Measurements from ENCODE around the gene LCN10. TPM values are rescaled to one million over a fixed set of nuclear protein-coding genes. Genes with fewer than 3 reads are reported as not detected.

LCN10 gene
- polyA plus RNA-seq, 4 donors: 1.1 to 8.4 (median 4.7) TPM; not detected in 1

Other genes starting within 250 kb of the LCN10 start
- 10 to 100 TPM in 2 of 4 donors, 1 to 10 TPM in 2; 1.8 to 19.8 (median 7.3) TPM for gene NOTCH1, start 196.9 kb downstream of the LCN10 start, polyA plus RNA-seq
- 100 to 1,000 TPM in 1 of 4 donors, 10 to 100 TPM in 3; 15.4 to 114 (median 34.6) TPM for gene EGFL7, start 80.0 kb downstream of the LCN10 start, polyA plus RNA-seq
- gene AGPAT2, start 55.5 kb downstream of the LCN10 start, polyA plus RNA-seq: 100 to 1,000 TPM; 222 to 653 (median 363) TPM
- 10 to 100 TPM in 2 of 4 donors, 1 to 10 TPM in 1, under 1 TPM in 1; 0.22 to 12.7 (median 6.6) TPM for gene DIPK1B, start 30.4 kb downstream of the LCN10 start, polyA plus RNA-seq
- gene LCN6, start 5.6 kb upstream of the LCN10 start, polyA plus RNA-seq: 10 to 100 TPM in 1 of 4 donors, 1 to 10 TPM in 2, not detected in 1; 1.4 to 21.5 (median 2.2) TPM
- gene LCN8, start 15.3 kb upstream of the LCN10 start, polyA plus RNA-seq: under 1 TPM in 1 of 4 donors, not detected in 3; 0.16 TPM
- 10 to 100 TPM in 2 of 4 donors, 1 to 10 TPM in 1, under 1 TPM in 1; 0.46 to 38.5 (median 8.8) TPM for gene LCN15, start 21.6 kb upstream of the LCN10 start, polyA plus RNA-seq
- gene TMEM141, start 48.4 kb upstream of the LCN10 start, polyA plus RNA-seq: 100 to 1,000 TPM; 148 to 518 (median 194) TPM
- gene CCDC183, start 53.4 kb upstream of the LCN10 start, polyA plus RNA-seq: 10 to 100 TPM in 1 of 4 donors, 1 to 10 TPM in 2, under 1 TPM in 1; 0.40 to 37.9 (median 2.1) TPM
- gene RABL6, start 65.0 kb upstream of the LCN10 start, polyA plus RNA-seq: 100 to 1,000 TPM in 1 of 4 donors, 10 to 100 TPM in 3; 75.5 to 114 (median 82.3) TPM
- 10 to 100 TPM in 1 of 4 donors, 1 to 10 TPM in 3; 1.1 to 11.6 (median 2.6) TPM for gene AJM1, start 99.5 kb upstream of the LCN10 start, polyA plus RNA-seq
- 100 to 1,000 TPM; 111 to 337 (median 169) TPM for gene PHPT1, start 106.5 kb upstream of the LCN10 start, polyA plus RNA-seq
- 1,000 to 10,000 TPM in 1 of 4 donors, 1 to 10 TPM in 3; 4.6 to 1,156 (median 8.9) TPM for gene MAMDC4, start 109.4 kb upstream of the LCN10 start, polyA plus RNA-seq
- 1,000 to 10,000 TPM in 2 of 4 donors, 100 to 1,000 TPM in 2; 556 to 1,582 (median 1,008) TPM for gene EDF1, start 123.4 kb upstream of the LCN10 start, polyA plus RNA-seq
- gene TRAF2, start 143.6 kb upstream of the LCN10 start, polyA plus RNA-seq: 10 to 100 TPM; 11.2 to 20.9 (median 13.8) TPM
- gene FBXW5, start 201.8 kb upstream of the LCN10 start, polyA plus RNA-seq: 100 to 1,000 TPM in 3 of 4 donors, 10 to 100 TPM in 1; 96.1 to 262 (median 181) TPM
- gene C8G, start 202.3 kb upstream of the LCN10 start, polyA plus RNA-seq: 100 to 1,000 TPM in 1 of 4 donors, 10 to 100 TPM in 3; 13.6 to 106 (median 61.3) TPM
- 10 to 100 TPM in 1 of 4 donors, 1 to 10 TPM in 2, not detected in 1; 2.2 to 88.7 (median 3.4) TPM for gene LCN12, start 209.3 kb upstream of the LCN10 start, polyA plus RNA-seq
- 10 to 100 TPM in 2 of 4 donors, 1 to 10 TPM in 1, under 1 TPM in 1; 0.86 to 38.0 (median 19.4) TPM for gene PTGDS, start 234.6 kb upstream of the LCN10 start, polyA plus RNA-seq
- gene LCNL1, start 240.1 kb upstream of the LCN10 start, polyA plus RNA-seq: under 1 TPM in 2 of 4 donors, not detected in 2; 0.07 to 0.16 TPM
- gene PAXX, start 249.5 kb upstream of the LCN10 start, polyA plus RNA-seq: 10 to 100 TPM; 33.7 to 85.9 (median 75.5) TPM